ENCODE data around the gene CDH4. TPM values are rescaled to one million over a fixed set of nuclear protein-coding genes. Genes with fewer than 3 reads are reported as not detected.

CDH4 gene
- total and polyA plus RNA-seq, 2 of the 8 experiments (the other 6 are each of a cell fraction or from before 2014, with no cell fraction given): 4.3 to 7.9 TPM

GRCh38 chr20:61926796-61927192, 674.7 kb downstream of the CDH4 start (continued):
- TF ChIP-seq TCF12 (IDR thresholded peaks at IDR 0.05; ENCODE audit: low read depth, low read length) (no peak), E2F6 (IDR thresholded peaks at IDR 0.05) (no peak)

Data from H1 (cell line).